Stomach (tissue), 4 donors: ENCODE measurements around the gene ETV1.

Source experiments
- EP300 ChIP-seq: sonication (generic); formaldehyde crosslinking; IDR thresholded peaks from one replicate; pipeline ENCODE4 v1.6.1; 2017; ENCODE audit warnings: antibody characterized with exemption
- POLR2A ChIP-seq, 4 donors: fragments of 450-650 bp; IDR thresholded peaks; one replicate each; pipeline ENCODE4 v1.6.1; 2016; ENCODE audit warnings: antibody characterized with exemption in 4 of 4, control low read depth in 2 of 4, mild to moderate bottlenecking in 1 of 4, moderate library complexity in 1 of 4
- POLR2AphosphoS5 ChIP-seq, 3 donors: sonication (generic); formaldehyde crosslinking; IDR thresholded peaks; one replicate each; pipeline ENCODE4 v1.6.1; 2016; ENCODE audit warnings: antibody characterized with exemption in 3 of 3
- TF ChIP-seq, protein P1 (sequence below), 7 experiments: fragments of 450-650 bp in 4 of 7; fragments of 200-600 bp in 3 of 7; sonication (generic) in 3 of 7; IDR thresholded peaks; one replicate each; pipeline ENCODE4 v1.5.1; 2016 to 2019; ENCODE audit warnings: antibody characterized with exemption in 7 of 7, control low read depth in 2 of 7, mild to moderate bottlenecking in 1 of 7

- TF ChIP-seq, protein P1, sequence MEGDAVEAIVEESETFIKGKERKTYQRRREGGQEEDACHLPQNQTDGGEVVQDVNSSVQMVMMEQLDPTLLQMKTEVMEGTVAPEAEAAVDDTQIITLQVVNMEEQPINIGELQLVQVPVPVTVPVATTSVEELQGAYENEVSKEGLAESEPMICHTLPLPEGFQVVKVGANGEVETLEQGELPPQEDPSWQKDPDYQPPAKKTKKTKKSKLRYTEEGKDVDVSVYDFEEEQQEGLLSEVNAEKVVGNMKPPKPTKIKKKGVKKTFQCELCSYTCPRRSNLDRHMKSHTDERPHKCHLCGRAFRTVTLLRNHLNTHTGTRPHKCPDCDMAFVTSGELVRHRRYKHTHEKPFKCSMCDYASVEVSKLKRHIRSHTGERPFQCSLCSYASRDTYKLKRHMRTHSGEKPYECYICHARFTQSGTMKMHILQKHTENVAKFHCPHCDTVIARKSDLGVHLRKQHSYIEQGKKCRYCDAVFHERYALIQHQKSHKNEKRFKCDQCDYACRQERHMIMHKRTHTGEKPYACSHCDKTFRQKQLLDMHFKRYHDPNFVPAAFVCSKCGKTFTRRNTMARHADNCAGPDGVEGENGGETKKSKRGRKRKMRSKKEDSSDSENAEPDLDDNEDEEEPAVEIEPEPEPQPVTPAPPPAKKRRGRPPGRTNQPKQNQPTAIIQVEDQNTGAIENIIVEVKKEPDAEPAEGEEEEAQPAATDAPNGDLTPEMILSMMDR (IDR thresholded peaks at IDR 0.05) = no peak
- no peak for TF ChIP-seq POLR2A (IDR thresholded peaks at IDR 0.05)
- TF ChIP-seq EP300 = no peak
- no peak for TF ChIP-seq POLR2AphosphoS5 (IDR thresholded peaks at IDR 0.05)
These were observed 143.1 kb downstream of the ETV1 start for GRCh38 chr7:13846386-13846785.
